ENCODE data around the gene COMT. TPM values are rescaled to one million over a fixed set of nuclear protein-coding genes. Genes with fewer than 3 reads are reported as not detected.

The COMT gene
- total and polyA plus RNA-seq, 10 donors = 63.5 to 216 (median 99.3) TPM

GRCh38 chr22:20018001-20018400 is 76.4 kb downstream of the COMT start:
- Histone ChIP-seq H3K4me3 (peak overlapping the region in 2 of 8 donors; percentile 95 to 99), H3K27me3 (replicated peaks in 1 of 7) (peaks cover 0 to 33% (median 0%) of the 10 kb centered on the region in 7 donors), H3K36me3 (no peaks in the 10 kb centered on the region), H3K27ac (no peak overlapping the region), H3K9me3 (no peaks in the 10 kb centered on the region), H3K4me1 (peaks cover 23 to 86% (median 57%) of the 10 kb centered on the region in 6 donors)
- TF ChIP-seq CTCF (IDR thresholded peaks at IDR 0.05 in 8 of 11, conservative IDR thresholded peaks at IDR 0.05 in 3 of 11) (no peak), POLR2A (IDR thresholded peaks at IDR 0.05) (no peak), POLR2AphosphoS5 (IDR thresholded peaks at IDR 0.05) (no peak)
- no peak for DNase-seq
- intact Hi-C loops (cut with DNase I; ENCODE audit: low total_unique reads) = no loop called here
- 89 to 95% (median 93%) methylated on average over 4 to 5 of the region's 5 CpGs for WGBS, 5 donors

Small RNA genes within 50 kb of the gene (microRNA-seq; reads per million reads assigned to microRNA genes)
- 0 reads per million in 3 donors for gene MIR4761

Other genes with a start within 250 kb of the COMT start
- gene SEPTIN5, start 227.3 kb upstream of the COMT start, total RNA-seq = 10 to 100 TPM in 6 of 7 donors, 1 to 10 TPM in 1; 9.2 to 19.2 (median 13.1) TPM
- 1 to 10 TPM; 4.0 to 7.5 (median 4.3) TPM for gene SEPTIN5, start 227.3 kb upstream of the COMT start, polyA plus RNA-seq
- gene GP1BB, start 218.2 kb upstream of the COMT start, total RNA-seq = 10 to 100 TPM in 6 of 7 donors, 1 to 10 TPM in 1; 6.9 to 25.4 (median 16.5) TPM
- 1 to 10 TPM; 4.2 to 5.1 (median 4.8) TPM for gene GP1BB, start 218.2 kb upstream of the COMT start, polyA plus RNA-seq
- gene TBX1, start 181.0 kb upstream of the COMT start, total RNA-seq = 10 to 100 TPM in 1 of 7 donors, 1 to 10 TPM in 3, under 1 TPM in 3; 0.23 to 10.5 (median 3.1) TPM
- gene TBX1, start 181.0 kb upstream of the COMT start, polyA plus RNA-seq = under 1 TPM; 0.17 to 0.71 (median 0.61) TPM
- 1 to 10 TPM; 5.7 to 8.1 (median 7.9) TPM for gene GNB1L, start 86.9 kb upstream of the COMT start, total RNA-seq
- gene GNB1L, start 86.9 kb upstream of the COMT start, polyA plus RNA-seq = 10 to 100 TPM in 2 of 3 donors, 1 to 10 TPM in 1; 7.7 to 10.4 (median 10.1) TPM
- 10 to 100 TPM; 17.0 to 22.9 (median 18.8) TPM for gene RTL10, start 86.9 kb upstream of the COMT start, total RNA-seq
- gene RTL10, start 86.9 kb upstream of the COMT start, polyA plus RNA-seq = 10 to 100 TPM in 2 of 3 donors, 1 to 10 TPM in 1; 8.3 to 13.4 (median 10.8) TPM
- gene TXNRD2, start within 50 bp of the COMT start, total RNA-seq = 10 to 100 TPM; 21.6 to 44.8 (median 34.9) TPM
- gene TXNRD2, start within 50 bp of the COMT start, polyA plus RNA-seq = 10 to 100 TPM; 23.3 to 45.9 (median 45.0) TPM
- 10 to 100 TPM; 18.1 to 96.7 (median 29.5) TPM for gene ARVCF, start 75.1 kb downstream of the COMT start, total RNA-seq
- gene ARVCF, start 75.1 kb downstream of the COMT start, polyA plus RNA-seq = 10 to 100 TPM in 2 of 3 donors, 1 to 10 TPM in 1; 9.4 to 42.5 (median 10.4) TPM
- 10 to 100 TPM; 35.9 to 72.2 (median 57.2) TPM for gene TANGO2, start 79.3 kb downstream of the COMT start, total RNA-seq
- gene TANGO2, start 79.3 kb downstream of the COMT start, polyA plus RNA-seq = 10 to 100 TPM; 18.7 to 30.9 (median 21.6) TPM
- 10 to 100 TPM; 25.1 to 62.7 (median 36.1) TPM for gene DGCR8, start 138.5 kb downstream of the COMT start, total RNA-seq
- 10 to 100 TPM in 2 of 3 donors, 1 to 10 TPM in 1; 7.8 to 17.1 (median 14.3) TPM for gene DGCR8, start 138.5 kb downstream of the COMT start, polyA plus RNA-seq
- gene RANBP1, start 174.3 kb downstream of the COMT start, total RNA-seq = 100 to 1,000 TPM in 3 of 7 donors, 10 to 100 TPM in 4; 56.7 to 111 (median 88.5) TPM
- 100 to 1,000 TPM in 2 of 3 donors, 10 to 100 TPM in 1; 52.6 to 106 (median 101) TPM for gene RANBP1, start 174.3 kb downstream of the COMT start, polyA plus RNA-seq
- 10 to 100 TPM; 70.4 to 89.8 (median 79.3) TPM for gene TRMT2A, start 175.5 kb downstream of the COMT start, total RNA-seq
- gene TRMT2A, start 175.5 kb downstream of the COMT start, polyA plus RNA-seq = 100 to 1,000 TPM in 2 of 3 donors, 10 to 100 TPM in 1; 75.1 to 142 (median 132) TPM
- gene ZDHHC8, start 190.0 kb downstream of the COMT start, total RNA-seq = 10 to 100 TPM; 24.3 to 71.5 (median 57.5) TPM
- 10 to 100 TPM; 12.7 to 37.8 (median 21.4) TPM for gene ZDHHC8, start 190.0 kb downstream of the COMT start, polyA plus RNA-seq
- 1 to 10 TPM in 4 of 7 donors, under 1 TPM in 2, not detected in 1; 0.69 to 7.6 (median 1.8) TPM for gene CCDC188, start 209.3 kb downstream of the COMT start, total RNA-seq
- gene CCDC188, start 209.3 kb downstream of the COMT start, polyA plus RNA-seq = 1 to 10 TPM in 2 of 3 donors, under 1 TPM in 1; 0.29 to 6.1 (median 1.7) TPM